Stomach (tissue), 8 donors: ENCODE results near the gene C1orf50. TPM values are rescaled to one million over a fixed set of nuclear protein-coding genes. Genes with fewer than 3 reads are reported as not detected.

Experiments
- polyA plus RNA-seq, 3 donors: library from polyadenylated mRNA; stranded (reverse); fragments of 200-250 nt; gene quantifications; one replicate each; pipeline ENCODE4 v1.2.3, GENCODE V29; 2013
- total RNA-seq, 5 donors: library from RNA; depleted of rRNA; stranded (reverse); fragments of >200 nt; gene quantifications; one replicate each; pipeline versions ENCODE4 v1.1.0 to v1.2.3, GENCODE V29; 2014 to 2016
- donor health status: healthy with polysubstance abuse.
- donor health status: Bipolar disorder and iron deficiency.
- donor health status: healthy.

The C1orf50 gene
- total and polyA plus RNA-seq, 8 donors, result 0.89 to 6.7 (median 5.0) TPM; not detected in 2

Other genes with a start within 250 kb of the C1orf50 start
- 10 to 100 TPM in 2 of 5 donors, 1 to 10 TPM in 2, not detected in 1; 5.2 to 70.1 (median 28.2) TPM for gene PPIH, start 108.8 kb upstream of the C1orf50 start, total RNA-seq
- 10 to 100 TPM; 31.6 to 72.3 (median 47.8) TPM for gene PPIH, start 108.8 kb upstream of the C1orf50 start, polyA plus RNA-seq
- 100 to 1,000 TPM; 201 to 379 (median 337) TPM for gene YBX1, start 84.8 kb upstream of the C1orf50 start, total RNA-seq
- gene YBX1, start 84.8 kb upstream of the C1orf50 start, polyA plus RNA-seq, result 100 to 1,000 TPM; 526 to 844 (median 718) TPM
- under 1 TPM in 1 of 5 donors, not detected in 4; 0.37 TPM for gene CLDN19, start 27.0 kb upstream of the C1orf50 start, total RNA-seq
- not detected for gene CLDN19, start 27.0 kb upstream of the C1orf50 start, polyA plus RNA-seq
- 10 to 100 TPM; 17.8 to 78.2 (median 43.0) TPM for gene P3H1, start 221 bp upstream of the C1orf50 start, total RNA-seq
- gene P3H1, start 221 bp upstream of the C1orf50 start, polyA plus RNA-seq, result 10 to 100 TPM in 2 of 3 donors, 1 to 10 TPM in 1; 5.0 to 18.2 (median 13.4) TPM
- under 1 TPM in 1 of 5 donors, not detected in 4; 0.55 TPM for gene TMEM269, start 17.7 kb downstream of the C1orf50 start, total RNA-seq
- under 1 TPM in 1 of 3 donors, not detected in 2; 0.03 TPM for gene TMEM269, start 17.7 kb downstream of the C1orf50 start, polyA plus RNA-seq
- 10 to 100 TPM in 2 of 5 donors, 1 to 10 TPM in 2, not detected in 1; 4.9 to 13.6 (median 8.4) TPM for gene ERMAP, start 49.9 kb downstream of the C1orf50 start, total RNA-seq
- 1 to 10 TPM; 3.5 to 4.9 (median 4.9) TPM for gene ERMAP, start 49.9 kb downstream of the C1orf50 start, polyA plus RNA-seq
- 10 to 100 TPM in 4 of 5 donors, not detected in 1; 11.2 to 30.9 (median 18.3) TPM for gene SVBP, start 50.1 kb downstream of the C1orf50 start, total RNA-seq
- 10 to 100 TPM; 25.1 to 51.2 (median 29.4) TPM for gene SVBP, start 50.1 kb downstream of the C1orf50 start, polyA plus RNA-seq
- gene ZNF691, start 79.4 kb downstream of the C1orf50 start, total RNA-seq, result 10 to 100 TPM in 1 of 5 donors, 1 to 10 TPM in 4; 1.2 to 12.8 (median 4.2) TPM
- gene ZNF691, start 79.4 kb downstream of the C1orf50 start, polyA plus RNA-seq, result 10 to 100 TPM in 1 of 3 donors, 1 to 10 TPM in 2; 6.0 to 11.8 (median 6.3) TPM
- gene SLC2A1, start 191.6 kb downstream of the C1orf50 start, total RNA-seq, result 10 to 100 TPM in 3 of 5 donors, 1 to 10 TPM in 2; 1.2 to 32.5 (median 28.1) TPM
- gene SLC2A1, start 191.6 kb downstream of the C1orf50 start, polyA plus RNA-seq, result 10 to 100 TPM in 1 of 3 donors, 1 to 10 TPM in 2; 4.3 to 39.8 (median 8.4) TPM